NCI-H460 (cell line): ENCODE data around the gene TAF9. TPM values are rescaled to one million over a fixed set of nuclear protein-coding genes. Genes with fewer than 3 reads are reported as not detected.
"Not testable (repeated sequence)": the region's sequence is repeated elsewhere in the genome, so short reads cannot be mapped to it uniquely, and the experiment has no call there.

Experiments used
- DNase-seq: peaks from one replicate; pipeline ENCODE4 v3.0.0-alpha.2; 2016; ENCODE audit warnings: low read depth; ENCODE audit errors: extremely low read depth
- total RNA-seq: library from RNA; depleted of rRNA; stranded (reverse); fragments of >200 nt; shearing (Covaris generic); gene quantifications from 2 replicates; pipeline ENCODE4 v1.2.3, GENCODE V29; 2014; rRNA removed

TAF9 gene
- total RNA-seq, 1 experiment from 2014 or later: 266 TPM

DNA sequence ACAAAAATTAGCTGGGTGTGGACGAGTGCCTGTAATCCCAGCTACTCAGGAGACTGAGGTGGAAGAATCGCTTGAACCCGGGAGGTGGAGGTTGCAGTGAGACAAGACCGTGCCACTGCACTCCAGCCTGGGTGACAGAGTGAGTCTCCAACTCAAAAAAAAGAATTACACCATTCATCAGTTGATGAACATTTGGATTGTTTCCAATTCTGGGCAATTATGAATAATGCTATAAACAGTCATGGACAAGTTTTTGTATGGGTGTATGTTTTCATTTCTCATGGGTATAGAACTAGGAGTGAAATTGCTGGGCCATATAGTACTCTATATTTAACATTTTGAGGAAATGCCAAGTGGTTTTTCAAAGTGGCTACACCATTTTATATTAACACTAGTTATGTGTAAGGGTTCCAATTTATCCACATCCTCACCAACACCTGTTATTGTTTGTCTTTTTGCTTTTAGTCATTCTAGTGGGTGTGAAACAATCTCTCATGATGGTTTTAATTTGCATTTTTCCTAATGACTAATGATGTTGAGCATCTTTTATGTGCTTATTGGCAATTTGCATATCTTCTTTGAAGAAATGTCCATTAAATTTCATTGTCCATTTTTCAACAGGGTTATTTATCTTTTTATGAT, 27.7 kb downstream of the TAF9 start:
- no peak for DNase-seq

DNA sequence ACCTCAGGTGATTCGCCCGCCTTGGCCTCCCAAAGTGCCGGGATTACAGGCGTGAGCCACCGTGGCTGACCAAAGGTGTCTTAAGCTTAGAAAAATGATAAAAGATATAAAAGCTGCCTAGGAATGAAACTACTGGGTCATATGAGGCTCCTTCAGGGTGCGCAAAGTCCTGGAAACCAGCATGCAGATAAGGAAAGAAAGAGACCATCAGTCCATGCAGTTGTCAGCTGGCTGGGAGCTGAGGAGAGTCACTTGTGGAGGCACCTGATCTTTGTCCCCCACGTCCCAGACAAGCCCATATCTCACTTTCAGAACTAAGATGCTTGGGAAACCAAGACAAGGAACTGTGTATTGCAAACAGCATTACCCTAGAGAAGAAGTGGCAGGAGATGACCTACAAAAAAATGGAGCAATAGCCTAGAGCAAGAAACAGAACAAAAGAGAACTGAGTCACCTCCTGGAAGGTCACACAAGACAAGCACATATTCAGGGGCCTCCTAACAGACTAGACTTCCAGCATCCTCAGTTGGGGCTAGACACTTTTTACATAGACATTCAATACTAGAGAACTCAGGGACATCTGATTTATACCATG, 33.9 kb downstream of the TAF9 start:
- DNase-seq: no peak

DNA sequence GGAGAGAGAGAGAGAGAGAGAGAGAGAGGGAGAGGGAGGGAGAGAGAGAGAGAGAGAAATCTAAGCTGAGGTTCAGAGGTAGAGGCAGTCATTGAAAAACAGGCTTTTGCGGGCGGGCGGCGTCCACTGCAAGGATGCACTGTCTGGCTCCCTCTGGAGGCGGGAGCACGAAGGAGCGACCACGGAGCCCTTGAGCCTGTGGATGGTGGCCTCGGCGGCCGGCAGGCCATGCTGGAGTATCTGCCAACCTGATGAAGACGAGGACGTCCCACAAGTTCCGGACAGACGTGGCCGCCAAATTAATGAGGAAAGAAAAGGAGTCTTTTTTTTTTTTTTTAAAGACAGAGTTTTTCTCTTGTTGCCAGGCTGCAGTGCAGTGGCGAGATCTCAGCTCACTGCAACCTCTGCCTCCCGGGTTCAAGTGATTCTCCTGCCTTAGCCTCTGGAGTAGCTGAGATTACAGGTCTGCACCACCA, 34.5 kb downstream of the TAF9 start:
- peak; percentile 80 for DNase-seq

DNA sequence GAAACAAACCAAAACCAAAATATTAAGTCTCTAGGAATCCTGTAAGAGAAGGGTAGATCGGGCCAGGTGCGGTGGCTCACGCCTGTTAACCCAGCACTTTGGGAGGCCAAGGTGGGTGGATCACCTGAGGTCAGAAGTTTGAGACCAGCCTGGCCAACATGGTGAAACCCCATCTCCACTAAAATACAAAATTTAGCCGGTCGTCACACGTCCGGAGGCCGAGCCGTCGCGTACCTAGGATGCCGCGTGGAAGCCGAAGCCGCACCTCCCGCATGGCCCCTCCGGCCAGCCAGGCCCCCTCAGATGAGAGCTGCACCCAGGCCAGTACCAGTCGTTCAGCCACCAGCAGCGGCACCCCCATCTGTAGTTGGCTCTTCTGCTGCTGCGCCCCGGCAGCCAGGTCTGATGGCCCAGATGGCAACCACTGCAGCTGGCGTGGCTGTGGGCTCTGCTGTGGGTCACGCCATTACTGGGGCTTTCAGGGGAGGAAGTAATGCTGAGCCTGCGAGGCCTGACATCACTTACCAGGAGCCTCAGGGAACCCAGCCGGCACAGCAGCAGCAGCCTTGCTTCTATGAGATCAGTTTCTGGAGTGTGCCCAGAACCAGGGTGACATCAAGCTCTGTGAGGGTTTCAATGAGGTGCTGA, 35.5 kb downstream of the TAF9 start:
- not testable (repeated sequence) for DNase-seq

DNA sequence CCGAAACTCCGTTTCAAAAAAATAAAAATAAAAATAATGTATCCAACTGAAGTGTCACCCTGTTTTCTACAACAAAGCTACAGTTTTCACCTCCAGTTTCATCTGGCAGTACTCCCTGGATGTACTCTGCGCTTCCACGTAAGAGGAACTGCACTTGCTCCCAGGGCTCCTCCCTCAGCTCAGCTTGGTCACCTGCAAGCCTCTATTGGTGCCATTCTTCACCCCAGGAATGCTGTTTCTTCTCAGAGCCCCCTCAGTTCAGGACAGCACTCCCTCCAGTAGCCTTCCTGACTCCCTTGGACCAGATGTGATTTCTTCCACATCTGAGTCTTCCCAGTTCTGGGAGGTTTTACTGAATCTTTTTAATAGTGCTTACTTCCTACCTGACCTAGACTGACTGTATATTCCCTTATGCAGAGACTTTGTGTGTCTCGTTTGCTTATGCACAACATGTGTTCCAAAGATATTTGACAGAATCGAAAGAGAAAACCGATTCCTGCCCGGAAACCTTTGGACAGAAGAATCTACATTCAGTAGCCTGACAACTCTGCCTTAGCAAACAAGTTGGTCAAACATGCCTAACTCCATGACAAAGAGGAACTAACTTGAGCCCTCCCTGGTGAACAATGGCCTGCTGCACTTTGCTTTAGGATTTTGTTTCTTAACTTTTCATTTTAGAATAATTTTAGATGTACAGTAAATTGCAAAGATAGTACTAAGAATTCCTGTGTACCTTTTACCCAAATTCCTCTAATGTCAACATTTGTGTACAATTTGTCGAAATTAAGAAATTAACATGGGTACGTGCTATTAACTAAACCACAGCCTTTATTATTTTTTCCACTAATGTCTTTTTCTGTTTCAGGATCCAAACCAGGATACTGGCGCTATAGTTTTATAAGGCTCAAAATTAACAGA, 37.5 kb downstream of the TAF9 start:
- DNase-seq: no peak

DNA sequence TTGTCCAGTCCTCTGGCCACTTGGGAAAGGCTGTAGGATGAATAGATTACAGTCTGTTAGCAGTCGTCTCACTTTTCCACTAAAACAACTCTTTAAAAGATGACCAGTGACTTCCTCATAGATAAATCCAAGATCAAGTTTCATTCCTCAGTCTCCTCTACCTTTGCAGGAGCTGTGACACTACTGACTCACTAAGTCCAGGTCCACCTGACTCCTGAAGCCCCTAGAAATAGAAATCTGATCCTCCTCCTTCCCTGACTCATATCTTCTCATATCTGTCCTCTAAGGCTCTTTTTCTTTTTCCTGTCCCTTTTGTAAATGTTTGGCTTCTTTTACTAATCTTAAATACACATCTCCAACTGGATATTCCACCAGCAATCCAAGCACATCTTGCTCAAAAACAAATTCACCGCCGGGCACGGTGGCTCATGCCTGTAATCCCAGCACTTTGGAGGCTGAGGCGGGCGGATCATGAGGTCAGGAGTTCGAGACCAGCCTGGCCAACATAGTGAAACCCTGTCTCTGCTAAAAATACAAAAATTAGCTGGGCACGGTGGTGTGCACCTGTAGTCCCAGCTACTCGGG, 39.3 kb downstream of the TAF9 start:
- no peak for DNase-seq

DNA sequence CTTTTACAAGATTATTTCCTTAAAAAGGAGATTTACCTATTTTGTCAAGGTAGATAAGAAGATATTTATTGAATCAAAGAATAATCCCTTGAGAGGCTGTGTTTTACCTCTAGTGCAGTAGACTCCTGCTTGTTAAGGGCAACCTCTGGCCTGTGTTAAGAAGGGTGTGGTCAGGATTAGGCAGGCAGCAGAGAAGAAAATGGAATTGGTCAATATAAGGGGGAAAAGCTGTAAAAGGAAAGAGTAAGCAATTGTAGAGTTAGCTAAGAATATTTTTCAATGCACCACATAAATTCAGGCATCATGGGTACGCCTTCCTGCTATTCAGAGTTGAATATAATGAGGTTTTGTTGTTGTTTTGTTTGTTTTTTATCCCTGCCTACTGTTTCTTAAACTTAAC, 43.0 kb downstream of the TAF9 start:
- no peak for DNase-seq

DNA sequence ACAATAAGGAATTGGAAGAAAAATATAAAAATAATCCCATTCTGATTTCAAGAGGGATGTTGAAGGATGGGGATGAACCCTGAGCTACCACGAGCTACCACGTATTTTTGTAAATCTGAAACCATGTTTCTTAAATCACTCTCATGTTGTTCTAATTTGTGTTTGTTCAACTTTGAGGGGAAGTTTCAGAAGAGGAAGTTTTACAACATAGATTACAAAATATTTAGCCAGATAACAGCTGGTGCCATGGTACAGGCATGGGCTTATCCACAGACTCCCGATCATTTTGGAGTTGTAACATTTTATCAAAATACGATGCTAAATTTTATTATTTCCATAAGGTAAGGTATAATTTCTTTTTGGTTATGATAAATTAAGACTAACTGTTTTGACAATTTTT, 51.9 kb downstream of the TAF9 start:
- no peak for DNase-seq

DNA sequence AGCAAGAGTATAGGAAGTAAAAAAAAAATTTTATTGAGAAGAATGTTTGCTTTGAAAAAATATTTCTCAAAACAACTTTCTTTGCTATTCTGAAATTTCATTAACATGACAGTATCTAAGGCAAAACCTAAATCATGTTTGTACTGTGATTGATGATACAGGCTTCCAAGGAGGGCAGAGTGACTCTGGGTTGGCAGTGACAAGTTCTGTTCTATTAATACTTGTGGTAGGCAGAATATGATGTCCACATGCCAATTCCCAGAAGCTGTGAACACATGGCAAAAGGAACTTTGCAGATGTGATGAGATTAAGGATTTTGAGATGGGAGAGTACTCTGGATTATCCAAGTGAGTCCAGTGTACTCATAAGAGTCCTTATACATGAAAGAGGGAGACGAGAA, 53.3 kb downstream of the TAF9 start:
- DNase-seq: no peak

Other genes starting within 250 kb of the TAF9 start
- 163 and 189 TPM in 2 replicates for gene CCNB1, start 202.4 kb downstream of the TAF9 start, total RNA-seq
- gene CENPH, start 179.9 kb downstream of the TAF9 start, total RNA-seq: 39.1 and 41.6 TPM in 2 replicates
- 129 and 132 TPM in 2 replicates for gene CDK7, start 134.6 kb downstream of the TAF9 start, total RNA-seq
- gene CCDC125, start 36.7 kb downstream of the TAF9 start, total RNA-seq: 8.0 and 11.4 TPM in 2 replicates
- gene AK6, start within 50 bp of the TAF9 start, total RNA-seq: 73.3 and 75.9 TPM in 2 replicates
- 25.8 and 34.6 TPM in 2 replicates for gene RAD17, start 298 bp upstream of the TAF9 start, total RNA-seq
- 8.8 and 9.3 TPM in 2 replicates for gene MARVELD2, start 45.6 kb upstream of the TAF9 start, total RNA-seq
- gene OCLN, start 123.3 kb upstream of the TAF9 start, total RNA-seq: 7.7 and 8.7 TPM in 2 replicates
- gene GTF2H2C, start 190.7 kb upstream of the TAF9 start, total RNA-seq: 99.9 and 123 TPM in 2 replicates